HepG2 (cell line): ENCODE results near the gene NUP153. TPM values are rescaled to one million over a fixed set of nuclear protein-coding genes. Genes with fewer than 3 reads are reported as not detected.

Experiments
- CBFB ChIP-seq: sonication (generic); formaldehyde crosslinking; IDR thresholded peaks from 2 replicates; pipeline ENCODE4 v1.4.0; 2020; ENCODE audit warnings: missing genetic modification reagents
- CENPBD1 ChIP-seq: sonication (generic); formaldehyde crosslinking; IDR thresholded peaks from 2 replicates; pipeline ENCODE4 v1.8.0; 2022; ENCODE audit warnings: missing genetic modification reagents, low read depth, mild to moderate bottlenecking, borderline replicate concordance
- CHCHD3 ChIP-seq: sonication (generic); formaldehyde crosslinking; IDR thresholded peaks from 2 replicates; pipeline ENCODE4 v1.8.0; 2022; ENCODE audit warnings: mild to moderate bottlenecking, missing genetic modification reagents, moderate library complexity
- DZIP1 ChIP-seq: sonication (generic); formaldehyde crosslinking; IDR thresholded peaks from 2 replicates; pipeline ENCODE4 v1.5.0; 2020; ENCODE audit warnings: mild to moderate bottlenecking, missing genetic modification reagents
- GATAD1 ChIP-seq: IDR thresholded peaks from 2 replicates; pipeline ENCODE4 v1.6.1; 2016; ENCODE audit warnings: missing genetic modification reagents, missing compliant biosample characterization
- GTF3A ChIP-seq: sonication (generic); formaldehyde crosslinking; conservative IDR thresholded peaks from 2 replicates; pipeline ENCODE4 v1.4.0; 2020; ENCODE audit warnings: mild to moderate bottlenecking, missing genetic modification reagents
- HDAC2 ChIP-seq: sonication (generic); formaldehyde crosslinking; IDR thresholded peaks from 2 replicates; pipeline ENCODE4 v1.4.0; 2020; ENCODE audit warnings: missing genetic modification reagents
- IRX3 ChIP-seq: sonication (generic); formaldehyde crosslinking; IDR thresholded peaks from 2 replicates; pipeline ENCODE4 v1.8.1; 2023; ENCODE audit warnings: mild to moderate bottlenecking, low read depth, missing genetic modification reagents, borderline replicate concordance
- MIER3 ChIP-seq: IDR thresholded peaks from 2 replicates; pipeline ENCODE4 v1.6.1; 2016; ENCODE audit warnings: missing compliant biosample characterization, borderline replicate concordance
- REPIN1 ChIP-seq: sonication (generic); formaldehyde crosslinking; IDR thresholded peaks from 2 replicates; pipeline ENCODE4 v1.8.0; 2022; ENCODE audit warnings: missing genetic modification reagents, low read depth, mild to moderate bottlenecking, borderline replicate concordance
- REXO4 ChIP-seq: sonication (generic); formaldehyde crosslinking; IDR thresholded peaks from 2 replicates; pipeline ENCODE4 v1.8.0; 2022; ENCODE audit warnings: missing genetic modification reagents, mild to moderate bottlenecking, borderline replicate concordance
- RFX3 ChIP-seq: IDR thresholded peaks from 2 replicates; pipeline ENCODE4 v1.6.1; 2016; ENCODE audit warnings: missing biosample characterization, missing genetic modification reagents
- SIX4 ChIP-seq: sonication (generic); formaldehyde crosslinking; IDR thresholded peaks from 2 replicates; pipeline ENCODE4 v1.4.0; 2020; ENCODE audit warnings: missing genetic modification reagents
- SMYD3 ChIP-seq: sonication (generic); formaldehyde crosslinking; IDR thresholded peaks from 2 replicates; pipeline ENCODE4 v1.8.1; 2023; ENCODE audit warnings: mild to moderate bottlenecking, missing genetic modification reagents
- SP2 ChIP-seq: sonication (generic); formaldehyde crosslinking; IDR thresholded peaks from 2 replicates; pipeline ENCODE4 v1.5.1; 2020; ENCODE audit warnings: mild to moderate bottlenecking, missing genetic modification reagents
- TBX3 ChIP-seq: fragments of 450-650 bp; IDR thresholded peaks from 2 replicates; pipeline ENCODE4 v1.6.1; 2017; ENCODE audit warnings: antibody characterized with exemption, mild to moderate bottlenecking, inconsistent platforms, borderline replicate concordance
- TMF1 ChIP-seq: sonication (generic); formaldehyde crosslinking; IDR thresholded peaks from 2 replicates; pipeline ENCODE4 v1.8.1; 2022; ENCODE audit warnings: low read depth, missing genetic modification reagents
- ZKSCAN1 ChIP-seq: fragments of 150-350 bp; IDR thresholded peaks from 2 replicates; pipeline ENCODE4 v1.6.1; 2014; ENCODE audit warnings: low read length
- ZNF30 ChIP-seq: sonication (generic); formaldehyde crosslinking; IDR thresholded peaks from 2 replicates; pipeline ENCODE4 v1.5.0; 2020; ENCODE audit warnings: mild to moderate bottlenecking, missing genetic modification reagents
- ZNF431 ChIP-seq: sonication (generic); formaldehyde crosslinking; IDR thresholded peaks from 2 replicates; pipeline ENCODE4 v1.9.0; 2022; ENCODE audit warnings: missing genetic modification reagents, low read depth, mild to moderate bottlenecking, borderline replicate concordance
- polyA plus RNA-seq, 8 experiments: library from polyadenylated mRNA; depleted of rRNA in 3 of 8; stranded (reverse) in 7 of 8; unstranded in 1 of 8; fragments of >200 nt; fragmentation: Illumina TruSeq in 4 of 8; extraction: Trizol in 4 of 8; gene quantifications; 2 replicates each; pipeline versions ENCODE4 v1.2.1 to v1.2.3, GENCODE V29; 2011 to 2016; ENCODE audit warnings: low read depth in 4 of 8, missing spikeins in 1 of 8, mixed read lengths in 1 of 8; ENCODE audit not compliant: insufficient read depth in 1 of 8
- total RNA-seq, 5 experiments: library from RNA; depleted of rRNA; stranded (reverse); fragments of >200 nt; fragmentation: Illumina TruSeq; extraction: Trizol; gene quantifications; 2 replicates each; pipeline ENCODE4 v1.2.3, GENCODE V29; 2016; ENCODE audit warnings: low read depth in 1 of 5
- TF ChIP-seq, protein P1 (sequence below): IDR thresholded peaks from 2 replicates; pipeline ENCODE4 v1.6.1; 2016; ENCODE audit warnings: low read depth
- TF ChIP-seq, protein P2 (sequence below): sonication (generic); formaldehyde crosslinking; IDR thresholded peaks from 2 replicates; pipeline ENCODE4 v1.5.1; 2020; ENCODE audit warnings: missing genetic modification reagents, mild to moderate bottlenecking, borderline replicate concordance
- TF ChIP-seq, protein P3 (sequence below): sonication (generic); formaldehyde crosslinking; IDR thresholded peaks from 2 replicates; pipeline ENCODE4 v1.8.1; 2023; ENCODE audit warnings: mild to moderate bottlenecking, missing genetic modification reagents

Gene NUP153
- total and polyA plus RNA-seq, 2 of the 13 experiments (the other 11 are each of a cell fraction or from before 2014, with no cell fraction given): 29.8 to 55.2 TPM

- TF ChIP-seq, protein P1, sequence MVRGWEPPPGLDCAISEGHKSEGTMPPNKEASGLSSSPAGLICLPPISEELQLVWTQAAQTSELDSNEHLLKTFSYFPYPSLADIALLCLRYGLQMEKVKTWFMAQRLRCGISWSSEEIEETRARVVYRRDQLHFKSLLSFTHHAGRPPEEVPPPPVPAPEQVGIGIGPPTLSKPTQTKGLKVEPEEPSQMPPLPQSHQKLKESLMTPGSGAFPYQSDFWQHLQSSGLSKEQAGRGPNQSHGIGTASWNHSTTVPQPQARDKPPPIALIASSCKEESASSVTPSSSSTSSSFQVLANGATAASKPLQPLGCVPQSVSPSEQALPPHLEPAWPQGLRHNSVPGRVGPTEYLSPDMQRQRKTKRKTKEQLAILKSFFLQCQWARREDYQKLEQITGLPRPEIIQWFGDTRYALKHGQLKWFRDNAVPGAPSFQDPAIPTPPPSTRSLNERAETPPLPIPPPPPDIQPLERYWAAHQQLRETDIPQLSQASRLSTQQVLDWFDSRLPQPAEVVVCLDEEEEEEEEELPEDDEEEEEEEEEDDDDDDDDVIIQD (CRISPR knock-in tag): peak; percentile 85; the same call in 1 of the 2 replicates
- TF ChIP-seq DZIP1 (CRISPR knock-in tag): no peak
- TF ChIP-seq CENPBD1 (CRISPR knock-in tag): no peak
- peak; percentile 65; the same call in 1 of the 2 replicates for TF ChIP-seq MIER3 (CRISPR knock-in tag)
- TF ChIP-seq ZNF30: no peak
- peak; percentile 95 for TF ChIP-seq CBFB (CRISPR knock-in tag)
- TF ChIP-seq GTF3A: no peak
- TF ChIP-seq, protein P2, sequence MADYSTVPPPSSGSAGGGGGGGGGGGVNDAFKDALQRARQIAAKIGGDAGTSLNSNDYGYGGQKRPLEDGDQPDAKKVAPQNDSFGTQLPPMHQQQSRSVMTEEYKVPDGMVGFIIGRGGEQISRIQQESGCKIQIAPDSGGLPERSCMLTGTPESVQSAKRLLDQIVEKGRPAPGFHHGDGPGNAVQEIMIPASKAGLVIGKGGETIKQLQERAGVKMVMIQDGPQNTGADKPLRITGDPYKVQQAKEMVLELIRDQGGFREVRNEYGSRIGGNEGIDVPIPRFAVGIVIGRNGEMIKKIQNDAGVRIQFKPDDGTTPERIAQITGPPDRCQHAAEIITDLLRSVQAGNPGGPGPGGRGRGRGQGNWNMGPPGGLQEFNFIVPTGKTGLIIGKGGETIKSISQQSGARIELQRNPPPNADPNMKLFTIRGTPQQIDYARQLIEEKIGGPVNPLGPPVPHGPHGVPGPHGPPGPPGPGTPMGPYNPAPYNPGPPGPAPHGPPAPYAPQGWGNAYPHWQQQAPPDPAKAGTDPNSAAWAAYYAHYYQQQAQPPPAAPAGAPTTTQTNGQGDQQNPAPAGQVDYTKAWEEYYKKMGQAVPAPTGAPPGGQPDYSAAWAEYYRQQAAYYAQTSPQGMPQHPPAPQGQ: no peak; the same call in 1 of the 2 replicates
- TF ChIP-seq, protein P3, sequence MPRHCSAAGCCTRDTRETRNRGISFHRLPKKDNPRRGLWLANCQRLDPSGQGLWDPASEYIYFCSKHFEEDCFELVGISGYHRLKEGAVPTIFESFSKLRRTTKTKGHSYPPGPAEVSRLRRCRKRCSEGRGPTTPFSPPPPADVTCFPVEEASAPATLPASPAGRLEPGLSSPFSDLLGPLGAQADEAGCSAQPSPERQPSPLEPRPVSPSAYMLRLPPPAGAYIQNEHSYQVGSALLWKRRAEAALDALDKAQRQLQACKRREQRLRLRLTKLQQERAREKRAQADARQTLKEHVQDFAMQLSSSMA: no peak
- TF ChIP-seq RFX3 (CRISPR knock-in tag): no peak; the same call in 1 of the 2 replicates
- TF ChIP-seq TBX3: peak; percentile 65; the same call in 1 of the 2 replicates
- no peak for TF ChIP-seq ZNF431 (CRISPR knock-in tag)
- peak; percentile 80 for TF ChIP-seq HDAC2 (CRISPR knock-in tag)
- peak; percentile 80 for TF ChIP-seq SMYD3 (CRISPR knock-in tag)
- TF ChIP-seq ZKSCAN1: peak; percentile 66
- TF ChIP-seq REPIN1 (CRISPR knock-in tag): peak; percentile 85; the same call in 1 of the 2 replicates
- peak; percentile 63; the same call in 1 of the 2 replicates for TF ChIP-seq IRX3 (CRISPR knock-in tag)
- TF ChIP-seq CHCHD3 (CRISPR knock-in tag): no peak
- TF ChIP-seq TMF1 (CRISPR knock-in tag): no peak
- TF ChIP-seq SIX4: no peak
- no peak for TF ChIP-seq REXO4 (CRISPR knock-in tag)
- TF ChIP-seq GATAD1 (CRISPR knock-in tag): peak; percentile 84
- TF ChIP-seq SP2: peak; percentile 57; the same call in 1 of the 2 replicates
These were observed 106.7 kb downstream of the NUP153 start, which contains the start of gene FAM8A1 (continued) for GRCh38 chr6:17599877-17600526.
